Frontal cortex (tissue), 4 donors: ENCODE measurements around the gene XRCC5. TPM values are rescaled to one million over a fixed set of nuclear protein-coding genes. Genes with fewer than 3 reads are reported as not detected.
"Not testable (repeated sequence)": the region's sequence is repeated elsewhere in the genome, so short reads cannot be mapped to it uniquely, and the experiment has no call there.

Source experiments
- DNase-seq, 2 donors: peaks; one replicate each; pipeline ENCODE4 v3.0.0; 2012; ENCODE audit warnings: low spot score in 2 of 2
- FAIRE-seq: peaks from 2 replicates; lab custom pipeline; 2012; peaks lifted over from hg19 to GRCh38; lab: Jason Lieb, UNC
- total RNA-seq: library from RNA; depleted of rRNA; stranded (reverse); fragments of >200 nt; gene quantifications from one replicate; pipeline ENCODE4 v1.2.3, GENCODE V29; 2014
- donor health status: control.
- donor health status: control.
- donor health status: control.

XRCC5 gene
- total RNA-seq, 1 donor from 2014 or later, result 415 TPM

DNA sequence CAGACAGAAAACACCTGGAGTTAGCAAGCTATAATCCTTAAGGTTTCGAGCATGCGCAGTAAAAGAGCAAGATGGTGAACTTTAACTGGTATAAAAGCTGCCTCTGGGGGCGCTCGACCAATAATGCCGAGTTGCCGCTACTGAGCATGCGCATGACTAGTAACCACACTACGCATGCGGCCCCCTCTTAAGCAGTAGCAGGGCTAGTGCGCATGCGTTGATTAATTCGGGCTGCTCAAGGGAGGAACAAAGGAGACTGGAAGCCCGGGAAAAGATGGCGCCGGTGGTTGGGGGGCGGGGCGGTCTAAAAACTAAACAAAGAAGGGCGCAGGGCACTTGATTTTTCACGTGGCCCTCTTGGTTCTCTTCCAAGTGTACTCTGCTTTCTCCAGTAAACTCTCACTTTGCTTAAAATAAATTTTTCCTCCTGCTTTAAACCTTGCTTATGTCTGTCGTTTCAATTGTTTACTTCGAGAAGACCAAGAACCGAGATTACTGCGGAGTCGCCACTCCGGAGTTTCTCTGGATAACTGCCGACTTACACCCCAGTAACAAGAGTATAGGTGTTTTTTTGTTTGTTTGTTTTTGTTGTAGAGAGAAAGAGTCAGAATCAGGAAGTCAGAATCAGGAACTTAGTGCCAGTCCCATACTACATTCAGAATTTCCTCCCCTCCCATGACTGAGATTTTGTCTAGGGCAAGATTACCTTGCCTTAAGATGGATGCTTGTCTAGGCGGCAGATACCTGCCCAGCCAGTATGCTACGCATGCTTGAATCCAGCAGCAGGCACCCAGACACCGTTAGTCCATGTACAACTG, 5.8 kb downstream of the XRCC5 start:
- peak; percentile 49 to 77 for DNase-seq
- peak; percentile 50 for FAIRE-seq

DNA sequence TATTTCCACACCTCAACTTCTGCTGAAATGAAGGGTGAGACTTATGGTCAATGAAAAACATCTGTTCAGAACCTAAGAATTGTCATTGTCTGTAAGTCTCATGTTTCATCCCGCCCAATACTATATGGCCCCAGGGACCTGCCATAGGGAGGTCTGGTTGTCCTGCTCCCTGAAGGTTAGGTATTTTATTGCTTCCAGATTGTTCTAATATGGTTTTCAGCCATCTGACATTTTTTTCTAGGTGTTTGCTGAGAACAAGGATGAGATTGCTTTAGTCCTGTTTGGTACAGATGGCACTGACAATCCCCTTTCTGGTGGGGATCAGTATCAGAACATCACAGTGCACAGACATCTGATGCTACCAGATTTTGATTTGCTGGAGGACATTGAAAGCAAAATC, 7.3 kb downstream of the XRCC5 start:
- DNase-seq (no peak), FAIRE-seq (no peak)

DNA sequence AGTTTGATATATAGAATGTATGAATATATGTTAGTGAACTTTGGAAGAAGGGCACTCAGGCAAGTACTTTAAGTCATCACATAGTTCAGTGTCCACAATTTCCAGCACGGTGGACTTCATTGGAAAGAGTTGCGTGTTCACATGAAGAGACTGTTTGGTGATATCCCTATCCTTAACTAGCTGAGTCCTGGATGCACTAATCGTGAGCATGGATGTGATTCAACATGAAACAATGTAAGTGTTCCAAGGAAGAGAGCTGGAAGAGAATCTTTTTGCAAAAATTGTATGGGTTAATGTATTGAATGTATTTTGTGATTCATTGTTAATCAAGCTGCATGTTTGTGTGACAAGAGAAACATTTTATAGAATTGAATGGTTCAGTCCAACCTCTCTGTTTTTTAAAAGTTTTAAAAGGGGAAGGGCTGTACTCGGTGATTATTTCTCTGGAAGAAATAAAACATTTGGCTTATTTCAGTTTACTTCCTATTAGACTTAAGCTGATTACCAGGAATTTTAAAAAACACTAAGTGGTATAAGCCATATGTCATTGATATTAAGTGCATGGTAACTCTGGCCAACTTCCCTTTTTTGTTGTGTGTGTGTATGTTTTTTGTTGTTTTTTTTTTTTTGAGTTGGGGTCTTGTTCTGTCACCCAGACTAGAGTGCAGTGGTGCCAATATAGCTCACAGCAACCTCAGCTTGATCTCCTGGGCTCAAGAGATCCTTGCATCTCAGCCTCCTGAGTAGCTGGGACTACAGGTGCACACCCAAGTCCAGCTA, 8.6 kb downstream of the XRCC5 start:
- no peak for DNase-seq
- FAIRE-seq, result no peak

DNA sequence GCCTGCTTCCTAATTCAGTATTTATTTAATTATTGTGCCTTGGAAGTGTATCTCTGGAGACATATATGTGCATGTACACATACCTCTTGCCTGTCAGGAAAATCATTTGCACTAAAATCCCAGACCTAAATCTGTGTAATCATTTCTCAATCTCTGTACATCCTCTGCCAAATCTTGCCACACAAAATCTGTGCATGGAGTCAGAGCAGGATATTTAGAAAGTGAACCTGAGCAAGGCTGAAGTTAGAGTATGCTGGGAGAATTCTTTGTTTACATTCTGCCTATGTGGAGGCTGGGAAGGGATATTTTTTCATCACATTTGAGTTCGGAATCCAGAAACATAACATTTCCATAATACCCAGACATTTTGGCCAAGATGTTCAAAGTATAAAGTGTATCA, 9.3 kb downstream of the XRCC5 start:
- DNase-seq, result no peak
- FAIRE-seq, result no peak

DNA sequence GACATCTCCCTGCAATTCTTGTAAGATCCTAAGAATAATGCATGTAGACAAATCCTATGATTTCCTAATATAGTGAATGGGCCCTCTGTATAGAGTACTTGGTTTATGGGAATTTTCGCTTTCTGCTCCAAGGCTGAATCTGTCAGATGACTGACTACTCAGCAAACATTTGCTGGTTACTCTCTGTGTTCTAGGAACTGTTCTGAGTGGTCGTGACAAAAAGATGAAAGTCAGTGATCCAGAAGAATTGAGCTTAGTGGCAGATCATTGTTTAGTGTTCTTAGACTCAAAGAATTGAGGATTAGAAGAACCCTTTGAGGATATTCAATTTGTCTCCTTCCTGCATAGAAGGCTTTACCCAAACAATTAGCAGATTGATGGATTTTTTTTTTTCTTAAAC, 10.0 kb downstream of the XRCC5 start:
- no peak for DNase-seq
- no peak for FAIRE-seq

DNA sequence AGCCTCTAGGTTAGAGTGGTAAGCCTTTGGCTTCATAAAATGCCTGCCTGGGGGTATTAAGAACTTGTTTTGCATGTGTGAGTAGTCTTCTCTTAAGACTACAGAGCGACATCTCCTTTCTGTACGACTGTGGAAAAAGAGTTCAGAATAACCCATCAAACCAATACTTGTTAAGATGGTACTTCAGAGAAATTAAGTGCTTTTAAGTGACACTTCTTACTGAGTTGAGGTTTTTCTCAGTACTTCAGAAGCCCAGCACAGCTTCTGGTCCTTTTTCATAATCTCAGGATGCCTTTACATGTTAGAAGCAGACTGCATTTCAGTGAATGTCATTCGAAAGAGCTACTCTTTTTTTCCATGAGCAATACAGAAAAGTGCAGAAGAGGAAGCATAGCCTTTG, 10.8 kb downstream of the XRCC5 start:
- DNase-seq (no peak), FAIRE-seq (no peak)

DNA sequence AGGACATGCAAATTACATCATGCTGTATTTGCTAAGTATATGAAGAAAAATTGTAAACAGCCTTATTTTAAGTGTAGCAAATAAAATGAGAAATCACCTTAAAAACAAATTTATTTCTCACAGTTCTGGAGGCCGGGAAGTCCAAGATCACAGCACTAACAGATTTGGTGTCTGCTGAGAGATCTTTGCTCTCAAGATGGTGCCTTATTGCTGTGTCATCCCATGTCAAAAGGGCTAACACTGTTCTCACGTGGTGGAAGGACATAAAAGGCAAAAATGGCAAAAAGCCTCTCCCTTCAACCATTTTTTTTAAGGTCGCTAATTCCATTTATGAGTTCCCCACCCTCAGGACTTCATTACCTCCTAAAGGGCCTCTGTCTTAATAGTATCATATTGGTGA, 12.1 kb downstream of the XRCC5 start:
- DNase-seq (no peak), FAIRE-seq (no peak)

DNA sequence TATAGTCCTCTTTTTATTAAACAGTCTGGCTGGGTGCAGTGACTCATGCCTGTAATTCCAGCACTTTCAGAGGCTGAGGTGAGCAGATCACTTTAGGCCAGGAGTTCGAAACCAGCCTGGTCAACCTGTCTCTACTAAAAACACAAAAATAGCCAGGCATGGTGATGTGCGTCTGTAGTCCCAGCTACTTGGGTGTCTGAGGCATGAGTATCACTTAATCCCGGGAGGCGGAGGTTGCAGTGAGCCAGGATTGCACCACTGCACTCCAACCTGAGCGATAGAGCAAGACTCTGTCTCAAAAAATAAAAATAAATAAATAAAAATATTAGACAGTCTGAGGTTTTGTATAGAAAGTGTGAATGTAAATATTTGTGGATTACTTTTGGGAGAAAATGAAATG, 17.8 kb downstream of the XRCC5 start:
- no peak for FAIRE-seq

DNA sequence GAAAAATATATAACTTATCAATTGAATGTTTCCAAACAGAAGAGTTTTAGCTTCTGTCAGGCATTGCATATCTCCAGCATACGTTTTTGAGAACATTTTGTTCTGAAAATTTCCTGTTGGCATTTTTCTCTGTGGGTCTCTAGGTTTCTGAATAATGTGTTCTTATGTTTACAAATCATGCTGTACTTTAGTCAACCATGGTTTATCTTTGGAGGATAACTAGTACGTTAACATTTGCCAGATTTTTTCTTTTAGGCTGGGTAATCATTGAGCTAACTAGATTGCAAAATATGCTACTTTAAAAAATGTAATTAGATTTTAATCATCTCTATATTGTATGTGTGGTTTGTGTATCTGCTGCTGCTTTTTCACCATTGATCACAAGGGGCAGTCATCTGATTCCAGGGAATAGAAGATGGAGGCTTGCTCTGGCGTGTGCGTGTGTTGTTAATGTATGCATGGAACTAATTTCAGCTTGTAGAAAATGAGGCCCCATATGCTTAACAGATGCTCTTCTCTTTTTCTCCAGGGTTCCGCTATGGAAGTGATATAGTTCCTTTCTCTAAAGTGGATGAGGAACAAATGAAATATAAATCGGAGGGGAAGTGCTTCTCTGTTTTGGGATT, 21.3 kb downstream of the XRCC5 start:
- FAIRE-seq, result no peak
- DNase-seq, result no peak

More for the DNA sequence above, 17.8 kb downstream of the XRCC5 start:
- no peak for DNase-seq

DNA sequence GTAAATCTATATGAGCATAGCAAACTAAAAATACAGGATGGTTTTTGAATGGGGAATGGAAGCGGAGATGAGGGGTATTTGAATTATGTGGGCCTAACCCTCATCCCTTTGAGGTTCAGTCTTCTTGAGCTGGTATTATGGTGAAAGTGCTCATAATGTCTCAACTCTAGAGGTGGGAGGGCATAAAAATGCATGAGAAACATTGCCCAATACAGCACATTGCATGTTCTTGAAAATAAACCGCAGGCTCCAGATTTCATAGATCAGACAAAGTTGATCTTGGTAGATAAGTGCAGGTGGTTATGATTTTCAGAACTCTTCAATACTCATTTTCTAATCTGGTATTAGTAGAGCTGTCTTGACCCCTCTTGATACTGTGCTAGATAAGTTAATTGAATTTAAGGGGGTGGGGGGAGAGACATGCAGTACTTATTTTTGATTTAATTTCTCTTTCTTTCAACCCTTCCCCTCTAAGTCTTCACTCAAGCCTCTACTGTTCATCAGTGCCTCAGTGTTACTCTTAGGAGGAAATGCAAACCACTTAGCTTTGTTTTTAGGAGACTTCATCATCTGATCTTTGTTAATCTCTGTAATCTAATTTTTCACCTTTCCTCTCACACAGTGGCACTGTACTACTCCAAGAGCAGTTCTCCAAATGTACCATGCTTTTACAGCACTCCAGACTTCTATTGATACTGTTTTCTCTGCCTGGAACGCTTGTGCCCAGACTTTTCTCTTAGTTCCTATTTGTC, 22.2 kb downstream of the XRCC5 start:
- DNase-seq (no peak), FAIRE-seq (no peak)

DNA sequence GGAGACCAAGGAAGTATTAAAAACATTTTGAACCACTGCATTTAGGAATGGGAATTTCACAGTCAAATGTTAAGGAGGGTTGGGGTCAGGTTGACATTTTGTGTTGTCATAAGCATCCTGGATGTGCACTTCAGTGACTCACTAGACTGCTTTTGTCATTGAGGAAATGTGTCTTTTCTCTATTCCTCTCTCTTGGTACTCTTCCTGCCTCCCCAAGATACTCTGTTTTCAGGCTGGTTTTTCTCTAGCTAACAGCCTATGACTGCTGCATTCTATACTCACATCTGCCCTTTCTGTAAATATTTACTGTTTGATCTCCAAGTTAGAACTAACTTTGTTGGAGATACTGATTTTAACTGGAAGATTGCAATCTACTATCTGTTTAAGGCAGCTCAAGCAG, 23.4 kb downstream of the XRCC5 start:
- no peak for DNase-seq
- no peak for FAIRE-seq

DNA sequence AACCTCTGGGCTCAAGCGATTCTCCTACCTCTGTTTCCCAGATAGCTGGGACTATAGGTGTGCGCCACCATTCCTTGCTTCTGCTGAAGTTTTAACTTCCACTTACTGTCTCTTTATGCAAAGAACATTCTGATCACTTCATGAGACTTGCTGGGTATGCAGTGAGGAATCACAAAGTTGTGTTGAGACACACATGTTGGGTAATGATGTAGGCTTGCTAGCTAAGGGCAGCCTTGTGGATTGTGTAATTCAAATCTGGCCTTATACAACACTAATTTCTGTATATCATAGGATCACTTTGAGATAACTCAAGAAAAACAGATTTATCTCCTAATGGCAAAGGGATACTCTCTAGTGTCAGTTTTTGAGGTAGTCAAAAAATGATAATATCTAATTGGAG, 24.2 kb downstream of the XRCC5 start:
- no peak for DNase-seq
- FAIRE-seq, result no peak

DNA sequence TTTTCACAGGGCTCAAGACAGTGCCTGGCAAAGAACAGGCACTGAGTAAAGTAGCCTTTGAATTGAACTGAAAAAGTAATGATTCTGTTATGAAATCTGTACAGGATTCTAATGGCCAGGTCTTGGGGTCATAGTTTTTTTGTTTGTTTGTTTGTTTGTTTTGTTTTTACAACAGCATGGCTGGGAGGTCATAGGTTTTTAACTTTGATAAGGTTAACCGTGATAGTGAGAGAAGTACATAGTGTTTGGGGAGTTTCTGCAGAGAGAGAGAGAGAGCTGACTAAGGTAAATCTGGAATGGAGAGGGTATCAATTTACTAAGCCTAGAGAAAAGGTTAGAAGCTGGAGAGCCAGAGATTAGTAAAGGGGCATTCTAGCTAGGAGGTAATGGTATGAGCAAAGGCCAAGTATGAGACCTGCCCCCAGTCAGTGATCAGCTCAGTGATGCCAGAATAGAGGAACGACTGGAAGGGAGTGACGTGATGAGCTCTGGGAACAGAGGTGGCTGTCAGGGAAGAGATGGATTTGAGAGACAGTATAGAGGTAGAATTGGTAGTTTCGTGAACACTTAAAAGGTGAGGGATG, 25.9 kb downstream of the XRCC5 start:
- FAIRE-seq (no peak), DNase-seq (no peak)

DNA sequence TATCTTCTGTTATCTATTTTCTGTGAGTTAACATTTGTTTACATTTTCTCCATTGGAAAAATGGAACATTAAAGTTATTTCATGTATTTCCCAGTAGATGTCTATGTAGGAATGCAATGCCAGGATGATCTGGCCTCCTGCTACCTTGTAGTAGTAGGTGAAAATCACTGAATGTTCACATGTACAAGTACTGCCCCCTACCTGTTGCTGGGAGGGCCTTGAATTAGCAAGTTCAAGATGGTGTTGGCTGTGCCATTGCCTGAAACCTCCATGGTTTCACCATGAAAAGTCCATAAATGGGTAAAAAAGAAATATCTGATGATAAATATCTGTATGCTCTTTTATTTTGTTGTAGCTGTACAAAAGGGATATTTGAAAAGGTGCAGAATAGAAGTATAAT, 30.7 kb downstream of the XRCC5 start:
- FAIRE-seq, result no peak

DNA sequence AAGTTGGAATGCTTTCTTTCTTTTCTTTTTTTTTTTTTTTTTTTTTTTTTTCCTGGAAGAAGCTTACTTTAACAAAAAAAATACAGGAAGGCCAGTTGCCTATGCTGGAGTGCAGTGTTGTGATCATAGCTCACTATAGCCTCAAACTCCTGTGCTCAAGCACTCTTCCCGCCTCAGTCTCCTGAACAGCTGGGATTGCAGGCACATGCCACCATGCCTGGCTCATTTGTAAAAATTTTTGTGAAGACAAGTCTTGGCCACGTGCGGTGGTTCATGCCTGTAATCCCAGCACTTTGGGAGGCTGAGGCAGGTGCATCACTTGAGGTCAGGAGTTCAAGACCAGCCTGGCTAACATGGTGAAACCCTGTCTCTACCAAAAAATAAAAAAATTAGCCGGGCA, 32.4 kb downstream of the XRCC5 start:
- FAIRE-seq, DNase-seq: not testable (repeated sequence)

More for the DNA sequence above, 30.7 kb downstream of the XRCC5 start:
- DNase-seq, result no peak

DNA sequence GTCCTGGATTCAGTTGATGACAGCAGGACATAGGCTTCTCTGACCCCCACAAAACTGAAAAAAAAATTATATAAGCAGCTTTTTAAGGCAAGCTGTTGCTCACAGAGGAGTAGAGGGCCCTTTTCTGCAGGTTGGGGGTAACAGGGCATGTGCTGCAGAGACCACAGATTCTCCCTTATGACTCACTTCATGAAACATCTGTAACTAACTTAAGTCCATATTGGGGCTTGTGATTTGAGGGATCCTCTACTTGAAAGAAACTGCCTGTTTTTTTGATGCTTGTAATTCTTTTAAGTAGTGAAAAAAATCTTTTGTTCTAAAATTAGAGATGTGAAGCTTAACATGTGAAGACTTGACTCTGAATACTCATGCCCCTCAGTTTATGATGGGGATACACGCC, 33.4 kb downstream of the XRCC5 start:
- DNase-seq (no peak), FAIRE-seq (no peak)

DNA sequence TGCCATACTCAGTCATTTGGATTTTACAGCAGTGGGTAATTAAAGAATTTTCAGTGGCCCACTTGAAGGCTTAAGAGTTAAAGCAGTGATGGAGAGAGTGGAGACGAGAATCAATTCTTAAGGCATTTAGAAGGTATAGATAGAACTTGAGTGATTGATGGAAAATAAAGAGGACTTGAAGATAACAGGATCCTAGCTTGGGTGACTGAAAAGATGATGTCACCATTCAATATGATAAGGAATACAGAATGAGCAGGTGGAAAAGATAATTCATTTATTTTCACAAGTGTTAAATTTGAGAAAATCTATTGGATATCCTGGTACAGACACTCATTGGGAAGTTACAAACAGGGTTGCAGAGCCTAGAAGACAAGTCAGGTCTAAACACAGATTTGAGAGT, 35.2 kb downstream of the XRCC5 start:
- FAIRE-seq, result no peak
- DNase-seq, result no peak

DNA sequence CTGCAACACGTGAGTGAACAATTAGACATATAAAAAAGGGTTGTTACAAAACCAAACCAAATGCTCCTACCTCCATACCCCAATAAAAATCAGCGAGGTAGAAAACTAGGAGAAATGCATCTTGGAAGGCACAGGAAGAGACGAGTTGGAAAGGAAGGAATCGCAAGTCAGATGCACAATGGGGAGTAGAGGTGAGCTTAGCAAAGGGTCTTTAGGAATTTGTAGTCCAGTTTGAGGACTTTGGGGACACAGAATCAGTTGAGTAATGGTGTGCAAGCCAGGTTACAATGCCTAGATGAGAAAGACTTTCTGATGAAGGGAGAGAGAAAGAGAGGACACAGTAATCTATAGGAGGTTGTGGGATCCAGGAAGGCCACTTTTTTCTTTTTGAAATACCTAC, 35.7 kb downstream of the XRCC5 start:
- DNase-seq (no peak), FAIRE-seq (no peak)

DNA sequence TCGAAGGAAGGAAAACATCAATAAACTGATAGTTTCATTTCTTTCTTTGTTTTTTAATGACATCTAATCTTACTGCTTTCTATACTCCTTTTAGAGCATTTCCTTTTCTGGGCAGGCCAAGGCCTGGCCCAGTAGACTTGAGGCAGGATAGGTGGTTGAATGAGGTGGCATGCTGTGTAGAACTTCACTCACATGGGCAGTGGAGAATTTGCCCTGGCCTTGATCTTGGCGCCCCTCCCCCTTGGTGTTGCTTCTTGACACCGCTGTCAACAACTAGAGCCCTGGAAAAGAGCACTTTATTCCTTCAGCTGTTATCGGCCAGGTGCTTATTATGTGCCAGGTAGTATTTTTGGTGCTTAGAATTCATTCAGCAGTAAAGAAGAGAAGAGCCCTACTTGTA, 37.4 kb downstream of the XRCC5 start:
- FAIRE-seq, result no peak
- DNase-seq, result no peak
